ENCODE data around the gene CCDC71. TPM values are rescaled to one million over a fixed set of nuclear protein-coding genes. Genes with fewer than 3 reads are reported as not detected.

The CCDC71 gene
- total RNA-seq: 10 to 100 TPM; 23.4 to 25.7 TPM
- 25.0 TPM for polyA plus RNA-seq (2013, experiment 1 of 2)
- 22.0 TPM for polyA plus RNA-seq (2013, experiment 2 of 2)
- long read RNA-seq, experiment 1, transcript CCDC71-201 (2 exons, 1,781 nt): major isoform, 9 of 15 reads
- long read RNA-seq, experiment 1, partial matches to known transcripts: 0 of 15 reads
- long read RNA-seq, experiment 1, other reads (novel, unspliced or antisense): 6 of 15 reads
- long read RNA-seq, experiment 2, partial matches to known transcripts: 0 of 2 reads
- long read RNA-seq, experiment 2, other reads (novel, unspliced or antisense): 1 of 2 reads
- long read RNA-seq, experiment 3, partial matches to known transcripts: 0 of 3 reads
- long read RNA-seq, experiment 3, other reads (novel, unspliced or antisense): 0 of 3 reads
- long read RNA-seq, experiment 4, partial matches to known transcripts: 0 of 1 reads
- long read RNA-seq, experiment 4, other reads (novel, unspliced or antisense): 0 of 1 reads

- peak; percentile 91 for DNase-seq
- H3K4me1 ChIP-seq (ENCODE audit: control insufficient read depth, insufficient read depth, low read length): peaks cover 4% of the 10 kb centered on the region
- H3K9me3 ChIP-seq (ENCODE audit: control insufficient read depth, low read length): peaks cover 7% of the 10 kb centered on the region
- no peak within 1 kb of the TSS for H3K27ac ChIP-seq (ENCODE audit: low read depth, low read length)
- peaks cover 1% of the 10 kb centered on the region for H3K9me3 Mint-ChIP-seq
- peaks cover 18% of the 10 kb centered on the region for H3K36me3 Mint-ChIP-seq (ENCODE audit: low read depth)
- peak within 1 kb of the TSS; percentile 99 for H3K4me3 ChIP-seq (ENCODE audit: low read length)
- H3K4me3 Mint-ChIP-seq: peak within 1 kb of the TSS; percentile 92
- 5 to 10% methylated on average over 35 to 60 of the region's 69 CpGs for WGBS, 2 experiments (ENCODE audit: insufficient coverage in 1 of 2, insufficient read length in 1 of 2)
- H3K27me3 ChIP-seq (ENCODE audit: control insufficient read depth, insufficient read depth, low read length, poor library complexity, severe bottlenecking): peaks cover 15% of the 10 kb centered on the region
- no peak for TF ChIP-seq CTCF (conservative IDR thresholded peaks at IDR 0.05)
- peaks cover 29% of the 10 kb centered on the region for H3K27me3 Mint-ChIP-seq (ENCODE audit: insufficient read depth)
- H3K9ac ChIP-seq (ENCODE audit: extremely low read depth, low read length, poor library complexity, severe bottlenecking): peak within 1 kb of the TSS; percentile 81
- H3K36me3 ChIP-seq (ENCODE audit: control insufficient read depth, insufficient read depth, low read length): peaks cover 26% of the 10 kb centered on the region
- peak within 1 kb of the TSS; percentile 91 for H3K27ac Mint-ChIP-seq
- peaks cover 13% of the 10 kb centered on the region for H3K4me1 Mint-ChIP-seq
These were observed at the start of gene CCDC71 for GRCh38 chr3:49165771-49166751. TSS of gene CCDC71 (minus strand) at chr3:49166331. CDS start at chr3:49164208, 2,123 bp downstream.

GRCh38 chr3:49213998-49214397, 47.9 kb upstream of the CCDC71 start:
- DNase-seq: no peak
- Mint-ChIP-seq H3K27me3 (ENCODE audit: insufficient read depth) (peaks cover 2% of the 10 kb centered on the region), H3K36me3 (ENCODE audit: low read depth) (peaks cover 3% of the 10 kb centered on the region), H3K4me3 (no peak overlapping the region), H3K27ac (no peak overlapping the region), H3K4me1 (no peaks in the 10 kb centered on the region), H3K9me3 (peaks cover 46% of the 10 kb centered on the region)
- 76 to 78% methylated on average over 2 of the region's 2 CpGs for WGBS, 2 experiments (ENCODE audit: insufficient coverage in 1 of 2, insufficient read length in 1 of 2)
- Histone ChIP-seq H3K27me3 (ENCODE audit: control insufficient read depth, insufficient read depth, low read length, poor library complexity, severe bottlenecking) (no peaks in the 10 kb centered on the region), H3K36me3 (ENCODE audit: control insufficient read depth, insufficient read depth, low read length) (no peaks in the 10 kb centered on the region), H3K4me3 (ENCODE audit: low read length) (no peak overlapping the region), H3K9me3 (ENCODE audit: control insufficient read depth, low read length) (peaks cover 23% of the 10 kb centered on the region), H3K4me1 (ENCODE audit: control insufficient read depth, insufficient read depth, low read length) (no peaks in the 10 kb centered on the region), H3K27ac (ENCODE audit: low read depth, low read length) (no peak overlapping the region), H3K9ac (ENCODE audit: extremely low read depth, low read length, poor library complexity, severe bottlenecking) (no peak overlapping the region)
- TF ChIP-seq CTCF (conservative IDR thresholded peaks at IDR 0.05): no peak

GRCh38 chr3:49213541-49213943, 47.4 kb upstream of the CCDC71 start:
- H3K27ac Mint-ChIP-seq: no peak overlapping the region
- H3K4me1 ChIP-seq (ENCODE audit: control insufficient read depth, insufficient read depth, low read length): no peaks in the 10 kb centered on the region

More at GRCh38 chr3:49213541-49213943, 47.4 kb upstream of the CCDC71 start:
- Mint-ChIP-seq H3K4me1 (no peaks in the 10 kb centered on the region), H3K36me3 (ENCODE audit: low read depth) (peaks cover 3% of the 10 kb centered on the region), H3K4me3 (no peak overlapping the region), H3K9me3 (peaks cover 46% of the 10 kb centered on the region), H3K27me3 (ENCODE audit: insufficient read depth) (peaks cover 2% of the 10 kb centered on the region)
- Histone ChIP-seq H3K4me3 (ENCODE audit: low read length) (no peak overlapping the region), H3K36me3 (ENCODE audit: control insufficient read depth, insufficient read depth, low read length) (no peaks in the 10 kb centered on the region), H3K9me3 (ENCODE audit: control insufficient read depth, low read length) (peaks cover 23% of the 10 kb centered on the region), H3K9ac (ENCODE audit: extremely low read depth, low read length, poor library complexity, severe bottlenecking) (no peak overlapping the region), H3K27me3 (ENCODE audit: control insufficient read depth, insufficient read depth, low read length, poor library complexity, severe bottlenecking) (no peaks in the 10 kb centered on the region), H3K27ac (ENCODE audit: low read depth, low read length) (no peak overlapping the region)
- TF ChIP-seq CTCF (conservative IDR thresholded peaks at IDR 0.05): no peak
- 91 to 100% methylated on average over 5 to 15 of the region's 15 CpGs for WGBS, 2 experiments (ENCODE audit: insufficient coverage in 1 of 2, insufficient read length in 1 of 2)
- no peak for DNase-seq
